Liver (tissue), 5 donors: ENCODE results near the gene AKT1S1. TPM values are rescaled to one million over a fixed set of nuclear protein-coding genes. Genes with fewer than 3 reads are reported as not detected.

Source experiments
- polyA plus RNA-seq, 2 donors: library from polyadenylated mRNA; stranded (reverse) in 1 of 2; unstranded in 1 of 2; fragments of 200-250 nt in 1 of 2; fragments of >200 nt in 1 of 2; fragmentation: Nextera tagmentation in 1 of 2; extraction: Ambion mirVana in 1 of 2; gene quantifications; one replicate each; pipeline versions ENCODE4 v1.2.1 to v1.2.3, GENCODE V29; 2013 to 2015
- small RNA-seq: library from RNA; depleted of rRNA; stranded (forward); fragments of <200 nt; gene quantifications from one replicate; pipeline ENCODE3, GENCODE V24; 2014
- total RNA-seq, 2 donors: library from RNA; depleted of rRNA; stranded (reverse); fragments of >200 nt; gene quantifications; one replicate each; pipeline ENCODE4 v1.2.3, GENCODE V29; 2014
- donor health status: healthy.
- donor health status: healthy.
- donor health status: healthy.

Gene AKT1S1
- total and polyA plus RNA-seq, 4 donors, result 6.8 to 43.9 (median 12.9) TPM

Small RNA genes within 50 kb of the gene (small RNA-seq; reads per million reads assigned to genes)
- not detected for gene MIR4749

Other genes with a start within 250 kb of the AKT1S1 start
- 1 to 10 TPM; 4.1 to 5.7 TPM for gene RRAS, start 237.2 kb downstream of the AKT1S1 start, total RNA-seq
- 10 to 100 TPM; 16.5 to 18.5 TPM for gene RRAS, start 237.2 kb downstream of the AKT1S1 start, polyA plus RNA-seq
- gene SCAF1, start 235.1 kb downstream of the AKT1S1 start, total RNA-seq, result 10 to 100 TPM in 1 of 2 donors, 1 to 10 TPM in 1; 9.2 to 10.6 TPM
- gene SCAF1, start 235.1 kb downstream of the AKT1S1 start, polyA plus RNA-seq, result 10 to 100 TPM in 1 of 2 donors, 1 to 10 TPM in 1; 4.6 to 17.6 TPM
- 10 to 100 TPM; 24.4 to 31.7 TPM for gene IRF3, start 211.5 kb downstream of the AKT1S1 start, total RNA-seq
- 10 to 100 TPM; 18.2 to 33.6 TPM for gene IRF3, start 211.5 kb downstream of the AKT1S1 start, polyA plus RNA-seq
- gene BCL2L12, start 211.4 kb downstream of the AKT1S1 start, total RNA-seq, result 1 to 10 TPM; 1.6 to 6.3 TPM
- 10 to 100 TPM in 1 of 2 donors, 1 to 10 TPM in 1; 7.2 to 15.7 TPM for gene BCL2L12, start 211.4 kb downstream of the AKT1S1 start, polyA plus RNA-seq
- 10 to 100 TPM; 61.6 to 67.2 TPM for gene PRMT1, start 200.1 kb downstream of the AKT1S1 start, total RNA-seq
- gene PRMT1, start 200.1 kb downstream of the AKT1S1 start, polyA plus RNA-seq, result 10 to 100 TPM; 35.1 to 46.0 TPM
- gene ADM5, start 187.8 kb downstream of the AKT1S1 start, total RNA-seq, result under 1 TPM; 0.28 to 0.84 TPM
- under 1 TPM; 0.11 to 0.23 TPM for gene ADM5, start 187.8 kb downstream of the AKT1S1 start, polyA plus RNA-seq
- under 1 TPM; 0.37 to 0.50 TPM for gene CPT1C, start 186.2 kb downstream of the AKT1S1 start, total RNA-seq
- gene CPT1C, start 186.2 kb downstream of the AKT1S1 start, polyA plus RNA-seq, result under 1 TPM; 0.67 to 0.75 TPM
- gene TSKS, start 114.0 kb downstream of the AKT1S1 start, total RNA-seq, result under 1 TPM; 0.08 to 0.61 TPM
- gene TSKS, start 114.0 kb downstream of the AKT1S1 start, polyA plus RNA-seq, result under 1 TPM in 1 of 2 donors, not detected in 1; 0.07 TPM
- gene AP2A1, start 110.4 kb downstream of the AKT1S1 start, total RNA-seq, result 100 to 1,000 TPM in 1 of 2 donors, 10 to 100 TPM in 1; 58.0 to 123 TPM
- 10 to 100 TPM; 20.1 to 57.0 TPM for gene AP2A1, start 110.4 kb downstream of the AKT1S1 start, polyA plus RNA-seq
- 10 to 100 TPM in 1 of 2 donors, 1 to 10 TPM in 1; 3.8 to 12.5 TPM for gene FUZ, start 64.1 kb downstream of the AKT1S1 start, total RNA-seq
- gene FUZ, start 64.1 kb downstream of the AKT1S1 start, polyA plus RNA-seq, result 1 to 10 TPM; 6.4 to 7.6 TPM
- 10 to 100 TPM in 1 of 2 donors, 1 to 10 TPM in 1; 7.6 to 24.1 TPM for gene MED25, start 59.1 kb downstream of the AKT1S1 start, total RNA-seq
- 10 to 100 TPM in 1 of 2 donors, 1 to 10 TPM in 1; 4.7 to 11.5 TPM for gene MED25, start 59.1 kb downstream of the AKT1S1 start, polyA plus RNA-seq
- 10 to 100 TPM; 38.0 to 40.7 TPM for gene PTOV1, start 26.2 kb downstream of the AKT1S1 start, total RNA-seq
- 10 to 100 TPM; 41.9 to 52.3 TPM for gene PTOV1, start 26.2 kb downstream of the AKT1S1 start, polyA plus RNA-seq
- 10 to 100 TPM; 17.3 to 30.9 TPM for gene PNKP, start 9.8 kb downstream of the AKT1S1 start, total RNA-seq
- gene PNKP, start 9.8 kb downstream of the AKT1S1 start, polyA plus RNA-seq, result 10 to 100 TPM; 18.5 to 21.1 TPM
- gene TBC1D17, start 347 bp upstream of the AKT1S1 start, total RNA-seq, result 10 to 100 TPM; 11.3 to 14.9 TPM
- gene TBC1D17, start 347 bp upstream of the AKT1S1 start, polyA plus RNA-seq, result 10 to 100 TPM; 19.5 to 27.9 TPM
- gene IL4I1, start 19.5 kb upstream of the AKT1S1 start, total RNA-seq, result under 1 TPM; 0.08 to 0.75 TPM
- under 1 TPM; 0.17 to 0.30 TPM for gene IL4I1, start 19.5 kb upstream of the AKT1S1 start, polyA plus RNA-seq
- gene ATF5, start 51.9 kb upstream of the AKT1S1 start, total RNA-seq, result 100 to 1,000 TPM in 1 of 2 donors, 10 to 100 TPM in 1; 42.3 to 143 TPM
- 1,000 to 10,000 TPM in 1 of 2 donors, 100 to 1,000 TPM in 1; 550 to 2,086 TPM for gene ATF5, start 51.9 kb upstream of the AKT1S1 start, polyA plus RNA-seq
- 10 to 100 TPM; 14.2 to 19.8 TPM for gene NUP62, start 52.1 kb upstream of the AKT1S1 start, total RNA-seq
- 10 to 100 TPM; 16.7 to 19.6 TPM for gene NUP62, start 52.1 kb upstream of the AKT1S1 start, polyA plus RNA-seq
- 1 to 10 TPM; 4.4 to 8.9 TPM for gene SIGLEC11, start 83.8 kb upstream of the AKT1S1 start, total RNA-seq
- gene SIGLEC11, start 83.8 kb upstream of the AKT1S1 start, polyA plus RNA-seq, result 1 to 10 TPM in 1 of 2 donors, under 1 TPM in 1; 0.49 to 2.1 TPM
- 10 to 100 TPM; 16.2 to 23.0 TPM for gene VRK3, start 148.0 kb upstream of the AKT1S1 start, total RNA-seq
- 10 to 100 TPM; 17.7 to 23.6 TPM for gene VRK3, start 148.0 kb upstream of the AKT1S1 start, polyA plus RNA-seq
- 1 to 10 TPM; 3.6 to 4.0 TPM for gene ZNF473, start 148.7 kb upstream of the AKT1S1 start, total RNA-seq
- gene ZNF473, start 148.7 kb upstream of the AKT1S1 start, polyA plus RNA-seq, result 1 to 10 TPM in 1 of 2 donors, under 1 TPM in 1; 0.92 to 1.9 TPM